ENCODE data around the gene STK39.

Gene STK39

DNA sequence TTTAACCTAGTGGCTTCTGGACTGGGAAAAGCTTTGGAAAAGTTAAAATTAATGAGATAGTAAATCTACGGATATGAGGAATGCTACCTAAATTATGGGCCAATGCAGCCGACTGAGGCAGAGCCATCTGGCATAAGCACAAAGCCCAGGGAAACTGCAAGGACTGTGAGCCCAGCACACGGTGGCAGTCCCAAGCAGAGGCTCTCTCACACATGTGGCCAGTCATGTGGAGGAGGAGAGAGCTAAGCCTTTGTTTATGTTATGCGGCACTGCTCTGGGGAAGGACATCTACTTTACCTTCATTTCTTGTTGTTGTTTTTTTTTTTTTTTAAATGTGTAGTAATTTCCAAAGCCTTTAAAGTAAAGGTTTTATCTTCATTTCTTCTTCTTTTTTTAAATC is 267.0 kb downstream of the STK39 start:
- DNase-seq, result no peak

GRCh38 chr2:167972746-167973145 is 274.6 kb downstream of the STK39 start:
- no peak for DNase-seq

GRCh38 chr2:167972020-167972419 is 275.4 kb downstream of the STK39 start:
- no peak for DNase-seq

- no peak for DNase-seq
Observed at GRCh38 chr2:167966937-167967913, 280.2 kb downstream of the STK39 start.

DNA sequence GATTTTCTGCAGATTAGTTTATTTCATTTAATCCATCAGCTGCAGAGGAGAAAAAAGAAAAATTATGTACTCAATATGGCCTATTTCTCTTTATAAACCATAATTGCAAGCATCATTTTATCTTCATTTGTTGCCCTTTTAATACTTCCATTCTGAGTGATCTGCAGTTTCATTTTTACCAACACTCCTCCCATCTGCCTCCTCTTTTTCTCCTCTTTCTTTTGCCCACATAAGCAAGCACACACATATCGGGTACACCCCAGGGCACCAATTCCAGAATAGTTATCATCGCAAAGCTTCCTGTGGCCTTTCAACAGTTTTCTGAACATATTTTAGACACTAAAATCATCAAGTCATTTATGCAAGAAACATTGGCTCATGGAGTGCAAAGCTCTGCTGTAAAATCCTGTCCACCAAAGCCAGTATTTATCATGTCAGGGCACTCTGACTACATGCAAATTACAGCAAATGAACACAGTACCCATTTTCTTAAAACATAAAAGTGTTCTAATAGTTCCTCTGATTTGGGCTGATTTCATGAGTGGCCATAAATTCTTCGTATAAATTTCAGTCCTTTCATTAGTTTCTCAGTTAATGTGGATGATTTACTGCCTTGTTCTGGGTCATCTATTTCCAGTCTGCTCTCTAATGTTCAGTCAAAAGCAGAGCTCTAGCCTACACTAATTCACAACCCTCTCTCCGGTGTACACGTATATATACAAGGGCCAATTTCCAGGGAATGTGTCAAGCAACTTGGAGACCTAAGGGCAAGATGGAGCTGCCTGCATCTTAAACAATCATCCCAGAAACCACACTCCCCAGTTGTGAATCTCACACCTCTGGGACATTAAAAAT is 281.3 kb downstream of the STK39 start:
- no peak for DNase-seq

DNA sequence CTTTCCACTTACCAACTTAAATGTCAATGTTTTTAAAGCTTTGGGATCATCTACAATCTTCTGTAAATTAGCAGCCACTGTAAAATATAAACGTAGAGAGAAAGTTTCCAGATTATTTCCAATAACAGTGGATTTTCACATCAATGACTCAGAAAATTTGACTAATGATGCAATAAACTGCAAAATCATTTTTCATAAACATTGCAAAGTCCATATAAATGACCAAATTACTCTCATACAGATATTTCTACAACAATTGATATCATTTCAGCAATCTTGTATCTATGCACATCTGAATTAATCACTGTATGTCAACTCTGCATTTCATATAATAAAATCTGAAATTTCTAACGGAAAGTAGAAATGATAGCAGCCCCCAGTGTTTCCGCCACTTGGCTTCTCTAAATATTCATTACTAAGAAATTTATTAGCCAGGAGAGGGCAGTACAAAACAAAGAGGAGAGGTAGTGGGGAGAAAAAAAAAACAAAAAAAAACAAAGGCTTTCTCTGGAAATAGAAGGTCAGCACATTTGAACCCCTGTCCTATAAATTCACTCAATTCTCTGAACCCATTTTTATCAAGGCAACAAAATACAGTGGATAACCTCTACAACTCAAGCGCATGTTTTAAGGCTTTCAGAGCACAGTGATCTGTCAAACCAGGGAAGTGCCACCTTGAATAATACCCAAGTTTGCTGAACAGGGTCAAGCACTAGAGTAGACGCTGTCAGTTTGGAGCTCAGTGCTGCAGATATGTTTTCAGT is 282.6 kb downstream of the STK39 start:
- no peak for DNase-seq

GRCh38 chr2:167963899-167964649 is 283.3 kb downstream of the STK39 start:
- no peak for DNase-seq

DNA sequence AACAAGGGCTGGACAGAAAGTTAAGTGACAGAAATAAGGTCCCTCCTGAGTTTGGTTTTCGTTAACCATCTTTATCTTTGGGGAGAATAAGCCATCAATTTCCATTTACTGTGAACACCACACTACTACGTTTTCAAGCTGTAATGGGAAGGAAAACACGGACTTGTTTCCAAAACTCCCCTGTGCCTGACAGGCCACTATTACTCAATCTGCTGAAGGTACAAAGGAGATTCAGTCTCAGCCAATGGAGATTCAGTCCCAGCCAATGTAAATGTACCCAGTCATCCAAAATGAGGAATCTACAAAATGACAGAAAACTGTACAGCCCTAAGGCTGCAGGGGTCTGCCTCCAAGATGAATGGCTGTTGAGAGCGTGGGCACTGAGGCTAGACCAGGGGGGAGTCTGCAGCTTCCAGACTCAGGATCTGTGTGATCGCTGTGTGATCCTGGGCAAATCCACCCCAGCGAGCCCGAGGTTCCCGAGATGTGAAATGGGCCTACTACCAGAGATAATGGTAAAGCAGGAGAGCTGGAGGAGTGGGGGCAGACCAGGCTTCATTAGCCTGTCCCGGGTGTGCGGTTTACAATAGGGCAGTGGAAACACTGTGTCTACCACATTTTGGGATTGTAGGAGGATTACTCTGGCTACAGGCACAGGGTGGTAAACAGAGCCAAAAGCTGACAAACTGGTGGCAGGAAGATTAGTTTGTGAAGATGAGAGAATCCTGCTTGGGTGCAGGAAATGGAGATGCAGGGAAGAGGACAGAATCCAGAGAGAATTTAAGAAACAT is 284.8 kb downstream of the STK39 start:
- DNase-seq, result no peak

DNA sequence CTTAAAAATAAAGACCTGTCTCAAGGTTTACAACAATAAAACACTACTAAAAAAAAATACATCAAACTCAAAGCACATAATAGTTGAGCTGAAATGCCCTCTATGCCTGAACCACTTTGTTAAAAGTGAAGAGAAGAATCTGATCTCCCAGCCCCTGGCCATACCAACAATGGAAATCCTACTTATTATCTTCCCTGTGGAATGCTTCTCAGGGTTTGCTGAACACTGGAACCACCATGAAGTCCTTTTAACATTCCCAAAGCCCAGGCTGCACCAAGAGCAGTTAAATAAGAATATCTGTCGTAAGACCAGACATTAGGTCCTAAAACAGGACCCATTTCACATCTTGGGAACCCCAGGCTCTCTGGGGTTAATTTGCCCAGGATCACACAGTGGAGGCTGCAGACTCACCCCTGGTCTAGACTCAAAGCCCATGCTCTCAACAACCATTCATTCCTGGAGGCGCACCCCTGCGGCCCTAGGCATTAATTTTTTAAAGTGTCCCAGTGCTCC is 285.8 kb downstream of the STK39 start:
- no peak for DNase-seq

GRCh38 chr2:167960089-167960747 is 287.2 kb downstream of the STK39 start:
- no peak for DNase-seq

DNA sequence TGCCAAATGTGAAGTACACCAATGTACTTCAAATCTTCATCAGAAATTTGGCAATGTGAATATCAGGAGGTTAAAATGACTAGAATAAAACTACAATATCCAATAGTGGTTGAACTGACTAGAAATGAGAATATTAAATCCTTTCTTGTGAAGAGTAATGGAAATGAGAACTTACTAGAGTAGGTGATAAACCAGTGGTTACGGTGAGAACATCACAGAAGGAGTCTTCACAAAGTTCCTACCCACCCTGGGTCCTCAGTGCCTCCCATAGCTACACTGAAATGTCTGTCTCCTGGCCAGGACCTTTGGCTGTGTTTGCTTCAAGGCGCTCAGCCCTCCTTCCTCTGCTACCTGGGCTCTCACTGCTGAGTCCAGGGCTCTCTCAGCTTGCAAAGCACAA is 289.7 kb downstream of the STK39 start:
- DNase-seq, result no peak

DNA sequence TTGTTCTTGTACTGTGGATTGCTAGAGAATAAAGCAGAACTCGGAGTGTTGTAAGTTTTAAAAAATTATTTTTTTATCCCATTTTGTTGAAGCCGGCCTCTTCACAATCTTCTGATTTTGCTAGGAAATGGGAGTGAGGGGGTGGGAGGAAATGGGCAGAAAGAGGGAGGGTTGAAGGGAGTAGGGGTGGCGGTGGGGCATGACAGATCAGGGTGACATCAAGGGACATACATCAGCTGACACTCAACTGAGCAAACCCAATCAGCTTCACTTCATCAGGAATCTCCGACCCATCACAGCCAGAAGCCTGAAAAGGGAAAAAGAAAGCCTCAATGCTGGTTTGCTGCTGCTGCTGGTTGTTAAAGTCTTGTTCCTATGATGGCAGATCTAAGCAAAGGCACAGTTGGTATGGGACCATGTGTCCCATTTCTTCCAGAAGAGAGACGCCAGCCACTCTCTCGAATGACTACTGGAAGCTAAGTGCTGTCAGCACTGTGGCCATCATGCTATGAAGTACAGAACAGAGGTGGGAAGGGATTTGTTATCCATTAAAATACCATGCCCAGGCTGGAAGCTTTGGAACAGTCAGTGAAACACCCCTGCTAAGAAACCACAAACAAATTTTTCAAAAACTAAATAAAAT is 292.0 kb downstream of the STK39 start:
- no peak for DNase-seq

GRCh38 chr2:167954495-167954894 is 292.9 kb downstream of the STK39 start:
- no peak for DNase-seq

DNA sequence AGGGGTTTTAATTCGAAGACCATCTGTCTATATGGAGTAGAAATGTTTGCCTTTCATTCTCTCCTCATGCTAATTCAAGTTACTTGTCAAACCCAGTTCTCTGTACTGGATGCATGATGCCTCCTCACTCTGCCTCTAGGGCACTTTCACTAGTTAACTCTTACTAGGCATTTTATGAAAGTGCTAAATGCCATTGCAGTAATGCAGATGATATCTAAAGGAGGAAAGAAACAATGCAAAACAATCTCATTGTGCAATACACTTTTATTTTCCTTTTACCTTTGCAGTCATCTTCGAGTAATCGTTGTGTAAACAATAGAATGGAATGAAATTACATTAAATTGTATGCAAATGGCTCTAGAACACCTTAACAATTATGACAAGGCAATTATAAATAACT is 293.6 kb downstream of the STK39 start:
- DNase-seq, result no peak

DNA sequence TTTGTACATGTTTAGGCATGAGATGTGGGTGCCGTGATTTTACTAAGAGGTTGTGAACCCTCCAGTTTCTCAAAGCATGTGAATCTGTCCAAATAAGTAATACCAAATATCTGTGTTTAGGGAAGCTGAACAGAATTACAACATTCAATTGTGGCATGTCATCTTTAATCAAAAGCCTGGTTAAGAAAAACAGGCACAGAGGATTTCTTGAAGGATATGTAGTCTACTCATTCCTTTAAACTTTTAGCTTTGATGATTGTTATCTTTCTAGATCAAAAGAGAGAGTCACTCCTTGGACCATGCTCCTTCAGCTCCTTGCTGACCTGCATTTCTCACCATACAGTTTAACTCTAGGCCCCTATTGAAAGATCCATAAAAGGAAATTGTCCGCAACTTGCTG is 296.8 kb downstream of the STK39 start:
- no peak for DNase-seq

DNA sequence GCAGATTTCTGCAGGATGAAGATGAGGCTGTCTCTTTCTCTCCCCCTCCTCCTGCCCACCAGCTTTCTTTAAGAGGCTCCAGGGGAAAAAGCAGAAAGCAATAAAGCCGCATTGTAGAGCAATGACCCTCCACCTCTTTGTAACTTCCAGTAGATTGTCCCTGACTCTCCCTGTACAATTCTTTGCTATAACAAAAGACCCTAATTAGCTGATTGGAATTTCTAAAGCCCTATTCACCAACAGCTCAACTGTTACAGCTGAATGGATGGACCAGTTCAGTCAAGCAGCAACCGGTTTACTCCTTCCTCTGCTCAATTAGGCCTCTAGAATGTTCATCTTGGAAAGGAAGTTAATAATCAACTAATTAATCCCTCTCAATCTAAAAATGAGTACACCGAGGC is 301.0 kb downstream of the STK39 start:
- no peak for DNase-seq

- DNase-seq, result no peak
Observed at GRCh38 chr2:167945660-167946368, 301.6 kb downstream of the STK39 start.

DNA sequence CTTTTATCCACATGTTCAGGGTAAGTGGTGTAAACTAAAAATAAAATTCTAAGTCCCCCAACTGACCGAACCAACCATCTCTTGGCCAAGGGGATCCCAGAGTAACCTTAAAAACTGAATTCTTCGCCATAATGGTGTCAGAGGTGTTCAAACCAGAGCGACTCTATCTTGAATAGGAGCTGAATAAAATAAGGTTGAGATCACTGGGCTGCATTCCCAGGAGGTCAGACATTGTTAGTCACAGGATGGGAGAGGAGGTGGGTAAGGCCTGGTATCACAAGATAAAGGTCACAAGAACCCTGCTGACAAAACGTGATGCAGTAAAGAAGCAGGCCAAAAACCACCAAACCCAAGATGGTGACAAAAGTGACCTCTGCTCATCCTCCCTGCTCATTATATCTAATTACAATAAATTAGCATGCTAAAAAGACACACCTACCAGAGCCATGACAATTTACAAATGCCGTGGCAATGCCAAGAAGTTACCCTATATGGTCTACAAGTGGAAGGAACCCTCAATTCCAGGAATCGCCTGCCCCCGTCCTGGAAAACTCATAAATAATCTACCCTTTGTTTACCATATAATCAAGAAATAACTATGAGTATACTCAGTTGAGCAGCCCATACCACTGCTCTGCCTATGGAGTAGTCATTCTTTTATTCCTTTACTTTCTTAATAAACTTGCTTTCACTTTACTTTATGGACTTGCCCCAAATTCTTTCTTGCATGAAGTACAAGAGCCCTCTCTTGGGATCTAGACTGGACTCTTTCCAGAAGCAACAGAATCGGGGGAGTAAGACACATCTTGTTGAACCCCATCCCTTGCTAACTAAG is 302.4 kb downstream of the STK39 start:
- no peak for DNase-seq

- DNase-seq, result no peak
Observed at GRCh38 chr2:167943897-167944296, 303.5 kb downstream of the STK39 start.

Measured in DMS 273 treated with DMSO at 0.1 percent for 48 hours (cell line).